IMR-90 (cell line): Measurements from ENCODE around the gene COLGALT1. TPM values are rescaled to one million over a fixed set of nuclear protein-coding genes. Genes with fewer than 3 reads are reported as not detected.

Source experiments
- ATAC-seq: fragments of 200-7000 bp; cut with Tn5 transposase; 2 replicates; pipeline ENCODE4 v1.9.1; 2020; ENCODE audit warnings: low read depth, mild to moderate bottlenecking, moderate library complexity
- BruUV-seq: library from RNA; stranded (reverse); fragments of 400-500 nt; replicated peaks from 2 replicates; lab custom pipeline; 2021; lab: Mats Ljungman, UMichigan
- CTCF ChIA-PET: fragments of 300-600 bp; formaldehyde crosslinking; extraction: SDS; loops from one replicate; lab custom pipeline; 2021; ENCODE audit warnings: antibody characterized with exemption; lab: Yijun Ruan, JAX
- POLR2A ChIA-PET: fragments of 300-600 bp; sonication (Branson Sonifier 250); formaldehyde crosslinking; loops from one replicate; lab custom pipeline; 2022; ENCODE audit warnings: antibody characterized with exemption; ENCODE audit not compliant: unreplicated experiment; lab: Charles Lee
- DNase-seq: peaks from one replicate; pipeline ENCODE4 v3.0.0; 2013
- H2AFZ ChIP-seq: replicated peaks from 2 replicates; pipeline ENCODE3; 2013; ENCODE audit warnings: low read length, mild to moderate bottlenecking; ENCODE audit not compliant: poor library complexity
- H2AK5ac ChIP-seq: 2 replicates; pipeline ENCODE4 v1.6.1; 2013; ENCODE audit warnings: low read depth, low read length, inconsistent platforms
- H2AK9ac ChIP-seq: replicated peaks from 2 replicates; pipeline ENCODE3; 2013; ENCODE audit warnings: mild to moderate bottlenecking, low read depth, low read length, moderate library complexity; ENCODE audit not compliant: poor library complexity
- H2BK120ac ChIP-seq: 2 replicates; pipeline ENCODE4 v1.6.1; 2013; ENCODE audit warnings: low read depth, low read length, inconsistent platforms
- H2BK15ac ChIP-seq: 3 replicates; pipeline ENCODE4 v1.6.1; 2013; ENCODE audit warnings: low read depth, low read length, inconsistent platforms
- H2BK20ac ChIP-seq: 2 replicates; pipeline ENCODE4 v1.6.1; 2013; ENCODE audit warnings: low read depth, mild to moderate bottlenecking, inconsistent platforms, low read length, moderate library complexity
- H2BK5ac ChIP-seq: 2 replicates; pipeline ENCODE4 v1.6.1; 2013; ENCODE audit warnings: mild to moderate bottlenecking, low read depth, low read length, inconsistent platforms; ENCODE audit not compliant: poor library complexity, severe bottlenecking
- H3K14ac ChIP-seq: replicated peaks from 2 replicates; pipeline ENCODE4 v1.6.1; 2013; ENCODE audit warnings: low read depth, low read length, inconsistent platforms
- H3K18ac ChIP-seq: 2 replicates; pipeline ENCODE4 v1.6.1; 2013; ENCODE audit warnings: low read depth, low read length, control low read depth
- H3K23ac ChIP-seq: 2 replicates; pipeline ENCODE4 v1.6.1; 2013; ENCODE audit warnings: low read depth, low read length, inconsistent platforms
- H3K27ac ChIP-seq: 2 replicates; pipeline ENCODE4 v1.5.1; 2013; ENCODE audit warnings: mild to moderate bottlenecking, control low read depth, low read length; ENCODE audit not compliant: insufficient read depth
- H3K27me3 ChIP-seq: 2 replicates; pipeline ENCODE4 v1.6.1; 2013; ENCODE audit warnings: low read length; ENCODE audit not compliant: control insufficient read depth, insufficient read depth
- H3K36me3 ChIP-seq: 2 replicates; pipeline ENCODE4 v1.6.1; 2013; ENCODE audit warnings: low read length, mixed read lengths; ENCODE audit not compliant: control insufficient read depth, insufficient read depth
- H3K4ac ChIP-seq: 2 replicates; pipeline ENCODE4 v1.6.1; 2013; ENCODE audit warnings: low read depth, low read length, inconsistent platforms
- H3K4me1 ChIP-seq: 2 replicates; pipeline ENCODE4 v1.6.1; 2013; ENCODE audit warnings: low read length, mixed read lengths; ENCODE audit not compliant: control insufficient read depth, insufficient read depth
- H3K4me2 ChIP-seq: 2 replicates; pipeline ENCODE4 v1.6.1; 2013; ENCODE audit warnings: low read depth, mild to moderate bottlenecking, control low read depth, low read length, moderate library complexity
- H3K4me3 ChIP-seq: 2 replicates; pipeline ENCODE4 v1.5.1; 2013; ENCODE audit warnings: low read depth, mild to moderate bottlenecking, control low read depth, low read length, moderate library complexity; ENCODE audit not compliant: insufficient read depth
- H3K56ac ChIP-seq: 2 replicates; pipeline ENCODE4 v1.6.1; 2013; ENCODE audit warnings: low read length, inconsistent platforms; ENCODE audit not compliant: insufficient read depth; ENCODE audit errors: extremely low read depth
- H3K79me1 ChIP-seq, 2 experiments: 2 replicates each; pipeline ENCODE4 v1.6.1; 2013; ENCODE audit warnings: low read length in 2 of 2, inconsistent platforms in 1 of 2, low read depth in 1 of 2
- H3K9ac ChIP-seq: 2 replicates; pipeline ENCODE4 v1.6.1; 2013; ENCODE audit warnings: low read depth, low read length, control low read depth
- H3K9me1 ChIP-seq: 2 replicates; pipeline ENCODE4 v1.6.1; 2013; ENCODE audit warnings: low read length, inconsistent platforms; ENCODE audit not compliant: insufficient read depth
- H3K9me3 ChIP-seq: 2 replicates; pipeline ENCODE4 v1.6.1; 2013; ENCODE audit warnings: low read length; ENCODE audit not compliant: control insufficient read depth, insufficient read depth
- H4K20me1 ChIP-seq: 2 replicates; pipeline ENCODE4 v1.6.1; 2013; ENCODE audit warnings: low read length, inconsistent platforms; ENCODE audit not compliant: insufficient read depth
- H4K5ac ChIP-seq: 2 replicates; pipeline ENCODE4 v1.6.1; 2013; ENCODE audit warnings: mild to moderate bottlenecking, low read depth, low read length, control low read depth
- H4K8ac ChIP-seq, 2 experiments: 2 replicates each; pipeline ENCODE4 v1.6.1; 2013; ENCODE audit warnings: low read depth in 2 of 2, low read length in 2 of 2, control low read depth in 1 of 2, inconsistent platforms in 1 of 2
- H4K91ac ChIP-seq: 2 replicates; pipeline ENCODE4 v1.6.1; 2013; ENCODE audit warnings: low read depth, low read length, inconsistent platforms; ENCODE audit not compliant: insufficient read depth
- BHLHE40 ChIP-seq: fragments of 150-350 bp; IDR thresholded peaks from 2 replicates; pipeline ENCODE4 v1.6.1; 2016; ENCODE audit warnings: mild to moderate bottlenecking, low read depth, low read length
- CEBPB ChIP-seq: IDR thresholded peaks from 2 replicates; pipeline ENCODE4 v1.6.1; 2012; ENCODE audit warnings: low read depth, low read length, improper control_type of control experiment
- CHD1 ChIP-seq: IDR thresholded peaks from 2 replicates; pipeline ENCODE4 v1.6.1; 2012; ENCODE audit warnings: low read depth, low read length, improper control_type of control experiment
- CTCF ChIP-seq: conservative IDR thresholded peaks from 2 replicates; pipeline ENCODE4 v1.5.1; 2012; ENCODE audit warnings: mild to moderate bottlenecking, low read depth, low read length, improper control_type of control experiment
- ELK1 ChIP-seq: fragments of 150-350 bp; IDR thresholded peaks from 2 replicates; pipeline ENCODE4 v1.6.1; 2016; ENCODE audit warnings: low read depth, mild to moderate bottlenecking, low read length, moderate library complexity, borderline replicate concordance
- FOS ChIP-seq: fragments of 150-350 bp; IDR thresholded peaks from 2 replicates; pipeline ENCODE4 v1.6.1; 2016; ENCODE audit warnings: low read depth, low read length
- MAFK ChIP-seq: IDR thresholded peaks from 2 replicates; pipeline ENCODE4 v1.6.1; 2012; ENCODE audit warnings: low read depth, low read length, improper control_type of control experiment
- MAZ ChIP-seq: IDR thresholded peaks from 2 replicates; pipeline ENCODE4 v1.6.1; 2012; ENCODE audit warnings: low read depth, mild to moderate bottlenecking, low read length, improper control_type of control experiment, moderate library complexity, borderline replicate concordance
- MXI1 ChIP-seq: IDR thresholded peaks from 2 replicates; pipeline ENCODE4 v1.6.1; 2012; ENCODE audit warnings: low read depth, mild to moderate bottlenecking, low read length, moderate library complexity, borderline replicate concordance
- NFE2L2 ChIP-seq: fragments of 150-350 bp; IDR thresholded peaks from 2 replicates; pipeline ENCODE4 v1.6.1; 2016; ENCODE audit warnings: low read depth, mild to moderate bottlenecking, low read length
- POLR2A ChIP-seq: IDR thresholded peaks from 2 replicates; pipeline ENCODE4 v1.6.1; 2012; ENCODE audit warnings: mild to moderate bottlenecking, low read depth, low read length
- RAD21 ChIP-seq: IDR thresholded peaks from 2 replicates; pipeline ENCODE4 v1.6.1; 2012; ENCODE audit warnings: low read length, improper control_type of control experiment
- RCOR1 ChIP-seq: IDR thresholded peaks from 2 replicates; pipeline ENCODE4 v1.6.1; 2012; ENCODE audit warnings: mild to moderate bottlenecking, low read length, improper control_type of control experiment; ENCODE audit not compliant: insufficient replicate concordance
- RFX5 ChIP-seq: IDR thresholded peaks from 2 replicates; pipeline ENCODE4 v1.8.0; 2012; ENCODE audit warnings: low read depth, mild to moderate bottlenecking, low read length, moderate library complexity
- SMC3 ChIP-seq: fragments of 150-350 bp; IDR thresholded peaks from 2 replicates; pipeline ENCODE4 v1.6.1; 2016; ENCODE audit warnings: low read depth, mild to moderate bottlenecking, antibody characterized with exemption, low read length, moderate library complexity
- USF2 ChIP-seq: fragments of 150-350 bp; IDR thresholded peaks from 2 replicates; pipeline ENCODE4 v1.6.1; 2017; ENCODE audit warnings: mild to moderate bottlenecking, antibody characterized with exemption, low read length, low read depth
- WGBS, 2 experiments: methylation state at CpG; one replicate each; pipeline versions ENCODE4 v1.1.5 to v1.1.7; 2013; ENCODE audit warnings: missing lambda C conversion rate in 2 of 2; ENCODE audit not compliant: insufficient read length in 1 of 2; ENCODE audit errors: extremely low coverage in 2 of 2; 5-methylcytosine and 5-hydroxymethylcytosine counted together
- dilution Hi-C: fragments of 300-500 bp; cut with HindIII; formaldehyde crosslinking; loops from one replicate; pipeline ENCODE4 v1.14.3; 2018; ENCODE audit warnings: low sequenced_read_pairs; ENCODE audit not compliant: unreplicated experiment
- in situ Hi-C: fragments of 300-500 bp; cut with MboI; formaldehyde crosslinking; loops from 3 replicates; pipeline ENCODE4 v1.14.3; 2019; ENCODE audit warnings: low sequenced_read_pairs, inconsistent platforms, mixed read lengths
- intact Hi-C: fragments of 100-400 bp; cut with micrococcal nuclease; formaldehyde crosslinking; loops from 2 replicates; pipeline ENCODE4 v1.10.0; 2022
- polyA plus RNA-seq, 3 experiments: library from polyadenylated mRNA; depleted of rRNA; stranded (reverse); fragments of >200 nt; gene quantifications; 2 replicates each; pipeline ENCODE4 v1.2.3, GENCODE V29; 2012; ENCODE audit warnings: low replicate concordance in 1 of 3
- total RNA-seq: library from RNA; depleted of rRNA; stranded (reverse); fragments of >200 nt; gene quantifications from 2 replicates; pipeline ENCODE4 v1.2.3, GENCODE V29; 2012

The COLGALT1 gene
- total and polyA plus RNA-seq, 2 of the 4 experiments (the other 2 are of a cell fraction) = 77.1 to 117 TPM

- dilution Hi-C loops = no loop called here
- H4K8ac ChIP-seq = no peak overlapping the region
Measured at GRCh38 chr19:17548145-17548544, 7.3 kb upstream of the COLGALT1 start.

More at GRCh38 chr19:17548145-17548544, 7.3 kb upstream of the COLGALT1 start:
- H2BK120ac ChIP-seq = no peak overlapping the region
- H3K79me1 ChIP-seq = no peaks in the 10 kb centered on the region
- CTCF ChIA-PET = no interaction called here
- no peak overlapping the region for H2BK5ac ChIP-seq
- H3K4ac ChIP-seq = no peak overlapping the region
- H3K9me3 ChIP-seq = no peaks in the 10 kb centered on the region
- POLR2A ChIA-PET = no interaction called here
- H2AK9ac ChIP-seq = no peak overlapping the region
- no peak overlapping the region for H3K56ac ChIP-seq
- no peak overlapping the region for H2AFZ ChIP-seq
- H4K5ac ChIP-seq = no peak overlapping the region
- no peak overlapping the region for H3K27ac ChIP-seq
- H3K14ac ChIP-seq = no peak overlapping the region
- H3K4me3 ChIP-seq = no peak overlapping the region
- no peak overlapping the region for H3K23ac ChIP-seq
- in situ Hi-C loops (no loop called here), intact Hi-C loops (no loop called here)
- no peak overlapping the region for H2AK5ac ChIP-seq
- H4K20me1 ChIP-seq = no peaks in the 10 kb centered on the region
- 0 out of 2 replicates have a peak, but pooled peaks cover 4% of the 10 kb centered on the region for H3K9me1 ChIP-seq
- H3K4me1 ChIP-seq = no peaks in the 10 kb centered on the region
- BruUV-seq = no TSS peak
- no peak overlapping the region for H3K18ac ChIP-seq
- H4K91ac ChIP-seq = no peak overlapping the region
- WGBS, 2 experiments = 73% methylated on average over 6 of the region's 6 CpGs; no CpG with 5 or more reads in 1 of the 2 experiments
- no peak for ATAC-seq
- H2BK20ac ChIP-seq = no peak overlapping the region
- no peaks in the 10 kb centered on the region for H3K27me3 ChIP-seq
- H2BK15ac ChIP-seq = no peak overlapping the region
- no peak overlapping the region for H3K9ac ChIP-seq
- no peak overlapping the region for H3K4me2 ChIP-seq
- no peak for DNase-seq
- TF ChIP-seq RAD21 (no peak), MAZ (no peak), RCOR1 (no peak), ELK1 (no peak), NFE2L2 (no peak), CHD1 (no peak), USF2 (no peak), CEBPB (no peak), POLR2A (no peak), SMC3 (no peak), MAFK (no peak), RFX5 (no peak), MXI1 (no peak), FOS (no peak), CTCF (no peak), BHLHE40 (no peak)
- H3K36me3 ChIP-seq = no peaks in the 10 kb centered on the region
